Activated naive CD8-positive, alpha-beta T cell treated with anti-CD3 and anti-CD28 coated beads for 36 hours (primary cell): ENCODE measurements around the gene OLFM3. TPM values are rescaled to one million over a fixed set of nuclear protein-coding genes. Genes with fewer than 3 reads are reported as not detected.

ENCODE experiments used
- DNase-seq: peaks from one replicate; pipeline ENCODE4 v3.0.0; 2021
- H3K27ac Mint-ChIP-seq: one replicate; pipeline ENCODE4 v1.8.0; 2022; ENCODE audit warnings: mild to moderate bottlenecking, moderate library complexity, mixed read lengths
- H3K27me3 Mint-ChIP-seq: one replicate; pipeline ENCODE4 v1.8.0; 2022; ENCODE audit warnings: mild to moderate bottlenecking, mixed read lengths
- H3K36me3 Mint-ChIP-seq: one replicate; pipeline ENCODE4 v1.8.0; 2021; ENCODE audit warnings: mild to moderate bottlenecking, mixed read lengths
- H3K4me1 Mint-ChIP-seq: one replicate; pipeline ENCODE4 v1.8.0; 2021; ENCODE audit warnings: mixed read lengths
- H3K4me3 Mint-ChIP-seq: one replicate; pipeline ENCODE4 v1.8.0; 2022; ENCODE audit warnings: mild to moderate bottlenecking, moderate library complexity, mixed read lengths
- H3K9me3 Mint-ChIP-seq: one replicate; pipeline ENCODE4 v1.8.0; 2022; ENCODE audit warnings: mixed read lengths
- total RNA-seq, 2 experiments: library from RNA; stranded (reverse); gene quantifications; one replicate each; pipeline ENCODE4 v1.2.3, GENCODE V29; 2021

The OLFM3 gene
- total RNA-seq, 2 experiments from 2014 or later, result not detected

DNA sequence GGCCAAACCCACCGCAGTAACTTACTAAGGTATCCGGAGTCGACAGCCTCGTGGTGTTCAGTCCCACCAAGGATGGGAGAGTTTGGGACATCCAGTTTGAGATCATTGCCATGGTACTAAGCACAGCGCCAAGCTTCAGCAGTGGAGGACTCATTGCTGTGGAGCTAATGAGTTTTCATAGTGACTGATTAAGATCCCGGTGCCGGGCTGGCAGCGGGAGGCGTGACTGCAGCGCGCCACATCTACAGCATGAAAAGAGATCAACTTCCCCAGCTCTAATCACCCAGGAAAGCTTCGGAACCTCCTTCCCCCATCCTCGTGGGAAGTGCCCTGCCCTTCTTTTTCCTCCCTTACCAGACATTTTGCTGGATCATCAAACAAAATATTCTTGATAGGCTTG lies 149.9 kb downstream of the OLFM3 start:
- Mint-ChIP-seq H3K27ac (no peak overlapping the region), H3K36me3 (no peaks in the 10 kb centered on the region), H3K9me3 (no peaks in the 10 kb centered on the region), H3K4me3 (no peak overlapping the region), H3K27me3 (peaks cover 15% of the 10 kb centered on the region), H3K4me1 (no peaks in the 10 kb centered on the region)
- no peak for DNase-seq

DNA sequence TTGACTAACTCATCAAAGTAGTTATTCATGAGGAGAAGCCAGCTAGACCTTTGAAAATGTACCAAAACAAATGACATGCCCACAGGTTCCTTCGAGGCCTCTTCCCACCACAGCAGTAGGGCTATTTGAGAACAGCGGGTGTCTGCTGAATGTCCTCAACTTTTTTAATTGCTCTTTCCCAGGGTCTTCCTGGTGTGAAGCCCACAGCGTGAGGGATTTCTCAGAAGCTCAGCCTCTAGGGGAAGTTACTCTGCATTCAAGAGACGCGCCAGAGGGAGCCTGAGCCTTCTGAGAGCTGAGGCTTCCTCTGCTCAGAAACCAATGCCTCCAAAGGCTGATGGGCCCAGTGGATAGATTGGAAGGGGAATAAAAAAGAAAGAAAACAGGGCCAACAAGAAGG lies 153.6 kb downstream of the OLFM3 start:
- no peak for DNase-seq
- no peaks in the 10 kb centered on the region for H3K9me3 Mint-ChIP-seq

DNA sequence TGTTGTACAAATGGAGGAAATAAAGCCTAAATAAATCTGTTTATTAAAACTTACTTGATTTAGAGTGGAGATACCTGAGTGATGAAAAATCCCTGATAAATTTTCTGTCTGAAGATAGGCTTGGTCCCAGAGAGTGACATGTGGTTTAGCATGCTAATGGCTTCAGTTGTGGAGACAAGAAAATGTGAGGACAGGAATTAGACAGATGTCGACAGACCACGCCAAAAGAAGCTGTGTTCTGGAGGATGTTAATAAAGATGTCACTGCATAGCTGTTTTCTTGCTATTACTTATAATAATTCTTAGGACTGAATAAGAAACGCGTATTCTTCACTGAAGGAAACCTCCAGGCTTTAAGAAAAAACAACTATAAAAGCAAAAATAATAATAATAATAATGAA lies 154.9 kb downstream of the OLFM3 start:
- peaks cover 10% of the 10 kb centered on the region for H3K27me3 Mint-ChIP-seq
- DNase-seq, result no peak
- no peaks in the 10 kb centered on the region for H3K9me3 Mint-ChIP-seq
- H3K36me3 Mint-ChIP-seq, result no peaks in the 10 kb centered on the region
- H3K4me1 Mint-ChIP-seq, result no peaks in the 10 kb centered on the region
- H3K4me3 Mint-ChIP-seq, result no peak overlapping the region
- no peak overlapping the region for H3K27ac Mint-ChIP-seq

More for the DNA sequence above, 153.6 kb downstream of the OLFM3 start:
- H3K36me3 Mint-ChIP-seq, result no peaks in the 10 kb centered on the region
- H3K4me3 Mint-ChIP-seq, result no peak overlapping the region
- no peaks in the 10 kb centered on the region for H3K4me1 Mint-ChIP-seq
- peaks cover 15% of the 10 kb centered on the region for H3K27me3 Mint-ChIP-seq
- H3K27ac Mint-ChIP-seq, result no peak overlapping the region

DNA sequence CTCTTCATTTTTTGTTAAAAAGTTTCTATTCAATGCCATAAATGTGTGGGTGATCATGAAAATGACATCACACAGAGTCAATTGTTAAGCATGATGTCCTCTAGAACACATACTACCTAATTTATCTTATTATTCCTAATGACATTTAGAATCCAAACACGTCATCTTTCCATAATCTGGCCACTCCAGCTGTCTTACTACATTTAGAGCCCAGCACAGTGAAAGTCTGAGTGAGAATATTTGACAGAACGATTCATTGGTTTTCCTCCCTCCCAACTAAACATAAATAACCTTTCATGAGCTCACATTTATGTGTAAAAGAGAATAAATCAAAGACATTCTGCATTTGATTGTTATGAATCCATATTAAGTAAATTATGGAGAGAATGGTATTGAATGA lies 160.7 kb downstream of the OLFM3 start:
- Mint-ChIP-seq H3K4me3 (no peak overlapping the region), H3K4me1 (no peaks in the 10 kb centered on the region), H3K27ac (no peak overlapping the region), H3K9me3 (no peaks in the 10 kb centered on the region), H3K27me3 (no peaks in the 10 kb centered on the region), H3K36me3 (no peaks in the 10 kb centered on the region)
- no peak for DNase-seq

DNA sequence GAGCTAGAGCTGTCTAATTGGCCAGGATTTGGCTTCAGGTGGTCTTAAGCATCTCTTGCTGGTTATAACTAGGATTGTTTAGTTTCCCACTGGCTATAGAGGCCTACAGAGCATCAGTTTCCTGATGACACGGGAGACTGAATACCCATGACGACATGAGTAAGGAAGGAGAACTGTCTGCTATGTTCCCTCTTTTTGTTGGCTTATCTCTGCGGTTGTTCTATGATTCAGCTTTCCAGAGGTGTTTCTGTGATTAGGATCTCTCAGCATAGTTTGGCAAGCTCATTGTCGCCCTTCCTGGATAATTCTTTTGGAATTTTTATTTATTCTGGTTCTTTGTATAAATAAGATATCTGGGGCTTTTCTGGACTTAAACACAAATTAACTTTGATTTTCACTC lies 163.4 kb downstream of the OLFM3 start:
- Mint-ChIP-seq H3K4me1 (no peaks in the 10 kb centered on the region), H3K36me3 (no peaks in the 10 kb centered on the region), H3K27me3 (no peaks in the 10 kb centered on the region), H3K27ac (no peak overlapping the region), H3K4me3 (no peak overlapping the region), H3K9me3 (no peaks in the 10 kb centered on the region)
- no peak for DNase-seq

DNA sequence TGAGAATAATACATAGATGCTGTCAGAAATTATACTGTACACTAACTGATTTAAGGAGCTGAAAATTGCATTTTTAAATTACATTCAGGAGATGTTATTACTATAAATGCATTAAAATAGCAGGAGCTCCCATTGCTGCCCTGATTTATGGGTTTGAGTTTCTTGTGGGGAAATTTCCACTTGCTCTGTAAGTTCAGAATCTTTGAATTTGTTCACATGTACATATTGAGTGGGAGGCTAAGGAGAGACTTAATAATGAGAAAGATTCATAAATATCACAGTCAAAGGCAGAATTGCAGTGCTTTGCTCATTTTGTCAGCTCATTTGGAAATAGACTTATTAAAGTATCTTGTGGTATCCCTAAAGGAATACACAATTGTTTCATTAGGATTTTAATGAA lies 170.3 kb downstream of the OLFM3 start:
- no peaks in the 10 kb centered on the region for H3K4me1 Mint-ChIP-seq
- H3K27ac Mint-ChIP-seq, result no peak overlapping the region
- no peak for DNase-seq
- no peak overlapping the region for H3K4me3 Mint-ChIP-seq
- no peaks in the 10 kb centered on the region for H3K9me3 Mint-ChIP-seq
- no peaks in the 10 kb centered on the region for H3K36me3 Mint-ChIP-seq
- H3K27me3 Mint-ChIP-seq, result no peaks in the 10 kb centered on the region

DNA sequence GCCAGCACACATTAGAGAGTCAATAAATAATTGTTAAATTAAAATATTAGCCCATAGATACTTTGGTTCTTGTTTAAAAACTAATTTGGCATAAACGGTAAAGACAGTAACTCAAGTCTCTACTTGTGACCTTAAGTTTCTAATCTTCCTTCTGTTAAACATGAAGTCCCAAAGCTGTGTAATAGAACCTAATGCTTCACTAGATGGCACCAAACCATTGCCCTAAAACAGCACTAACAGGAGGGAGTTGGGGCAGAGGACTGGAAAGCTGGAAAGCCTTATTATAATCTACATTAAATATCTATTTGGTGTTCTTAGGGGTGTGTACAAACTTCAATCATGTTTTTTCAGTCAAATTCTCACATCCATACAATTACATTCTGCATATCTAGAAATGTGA lies 176.7 kb downstream of the OLFM3 start:
- no peak for DNase-seq
- H3K9me3 Mint-ChIP-seq, result no peaks in the 10 kb centered on the region
- peaks cover 4% of the 10 kb centered on the region for H3K27me3 Mint-ChIP-seq
- no peaks in the 10 kb centered on the region for H3K36me3 Mint-ChIP-seq
- H3K4me3 Mint-ChIP-seq, result no peak overlapping the region
- H3K4me1 Mint-ChIP-seq, result no peaks in the 10 kb centered on the region
- H3K27ac Mint-ChIP-seq, result no peak overlapping the region

DNA sequence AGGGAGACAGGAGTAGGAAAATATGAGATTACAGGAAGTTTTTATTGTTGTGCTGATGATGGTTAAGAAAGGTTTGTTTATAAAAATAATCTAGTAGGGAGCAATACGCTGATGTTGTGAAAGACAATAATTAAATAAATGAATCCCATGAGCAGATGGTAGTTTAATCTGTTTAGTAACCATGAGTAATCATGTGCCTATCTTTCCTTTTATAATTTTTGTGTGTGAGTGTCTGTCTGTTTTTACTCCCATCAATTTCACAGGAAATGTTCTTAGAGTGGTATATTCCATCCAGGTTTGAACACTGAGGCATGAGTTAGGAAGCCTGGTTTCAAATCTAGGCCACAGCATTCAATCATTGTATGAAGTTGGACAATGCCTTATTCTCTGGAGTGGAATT lies 180.5 kb downstream of the OLFM3 start:
- H3K4me3 Mint-ChIP-seq, result no peak overlapping the region
- H3K9me3 Mint-ChIP-seq, result no peaks in the 10 kb centered on the region
- H3K27ac Mint-ChIP-seq, result no peak overlapping the region
- no peak for DNase-seq
- H3K27me3 Mint-ChIP-seq, result peaks cover 4% of the 10 kb centered on the region
- H3K36me3 Mint-ChIP-seq, result no peaks in the 10 kb centered on the region
- H3K4me1 Mint-ChIP-seq, result no peaks in the 10 kb centered on the region

DNA sequence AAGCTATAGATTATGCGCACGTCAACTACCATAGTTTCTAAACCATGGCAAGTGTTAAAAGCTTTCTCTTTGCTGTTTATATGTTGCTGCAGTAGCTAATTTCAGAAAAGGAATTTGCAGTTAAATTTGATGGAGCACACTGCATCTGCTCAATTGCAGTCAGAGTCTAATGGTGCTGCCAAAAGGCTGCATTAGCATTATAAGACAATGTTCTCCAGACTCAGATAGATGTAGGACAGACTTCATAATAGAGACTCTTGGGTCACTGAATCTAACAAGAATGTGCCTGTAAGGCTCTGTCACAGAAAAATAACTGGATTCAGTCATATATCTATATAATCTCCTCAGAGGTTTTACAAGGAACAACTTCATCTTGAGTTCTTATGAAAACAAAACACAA lies 198.3 kb downstream of the OLFM3 start:
- Mint-ChIP-seq H3K27ac (no peak overlapping the region), H3K36me3 (no peaks in the 10 kb centered on the region), H3K9me3 (no peaks in the 10 kb centered on the region), H3K4me3 (no peak overlapping the region), H3K27me3 (no peaks in the 10 kb centered on the region), H3K4me1 (no peaks in the 10 kb centered on the region)
- no peak for DNase-seq

DNA sequence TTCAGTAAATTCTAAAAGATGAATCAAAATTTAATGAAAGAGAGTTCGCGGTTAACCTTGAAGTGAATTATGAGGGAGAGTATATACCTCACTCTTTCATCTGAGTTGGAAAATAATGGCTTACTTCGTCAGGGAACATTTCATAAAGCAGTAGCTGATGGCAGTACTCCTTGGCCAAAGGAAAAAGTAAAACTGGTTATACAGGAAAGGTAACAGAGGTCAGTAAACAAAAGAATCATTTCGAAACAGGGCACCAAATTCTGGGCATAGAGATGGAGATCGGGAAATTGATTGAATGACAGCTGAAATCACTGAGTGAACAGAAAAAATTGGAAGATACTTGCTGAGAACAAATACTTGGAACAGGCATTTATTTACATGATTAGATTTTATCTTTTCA lies 199.0 kb downstream of the OLFM3 start:
- no peaks in the 10 kb centered on the region for H3K27me3 Mint-ChIP-seq

DNA sequence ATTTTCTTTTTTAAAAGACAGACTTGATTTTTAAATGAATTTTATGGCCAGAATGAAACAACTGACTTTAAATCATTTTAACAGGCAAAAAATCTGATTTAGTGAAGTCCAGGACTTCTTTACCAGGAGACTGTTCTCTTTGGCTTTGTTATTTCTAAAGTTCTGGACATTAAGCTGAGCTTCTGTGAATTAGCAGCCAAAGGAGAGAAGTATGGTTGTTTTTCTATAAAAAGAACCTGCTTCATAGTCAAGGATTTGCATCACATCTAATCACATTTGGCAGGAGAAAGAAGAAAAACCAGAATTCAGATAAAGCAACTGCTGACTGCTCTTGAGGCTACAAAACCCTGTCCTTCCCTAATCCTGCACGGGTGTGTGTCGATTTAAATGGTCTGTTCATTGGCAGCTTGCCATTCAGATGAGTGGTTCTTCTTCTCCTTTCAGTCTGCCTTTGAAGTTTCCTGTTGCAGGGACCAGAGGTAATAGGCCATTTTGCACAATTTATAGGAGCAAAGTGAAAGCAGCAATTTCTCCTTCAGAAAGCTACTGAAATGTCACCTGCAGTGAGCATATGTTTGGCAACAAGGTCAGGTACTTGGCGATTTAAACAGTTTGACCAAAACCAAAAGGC lies 215.4 kb downstream of the OLFM3 start:
- Mint-ChIP-seq H3K36me3 (no peaks in the 10 kb centered on the region), H3K4me1 (no peaks in the 10 kb centered on the region), H3K9me3 (no peaks in the 10 kb centered on the region), H3K4me3 (no peak overlapping the region), H3K27ac (no peak overlapping the region), H3K27me3 (no peaks in the 10 kb centered on the region)
- no peak for DNase-seq

More for the DNA sequence above, 199.0 kb downstream of the OLFM3 start:
- no peaks in the 10 kb centered on the region for H3K36me3 Mint-ChIP-seq
- H3K4me1 Mint-ChIP-seq, result no peaks in the 10 kb centered on the region
- H3K4me3 Mint-ChIP-seq, result no peak overlapping the region
- H3K9me3 Mint-ChIP-seq, result no peaks in the 10 kb centered on the region
- H3K27ac Mint-ChIP-seq, result no peak overlapping the region
- DNase-seq, result no peak

DNA sequence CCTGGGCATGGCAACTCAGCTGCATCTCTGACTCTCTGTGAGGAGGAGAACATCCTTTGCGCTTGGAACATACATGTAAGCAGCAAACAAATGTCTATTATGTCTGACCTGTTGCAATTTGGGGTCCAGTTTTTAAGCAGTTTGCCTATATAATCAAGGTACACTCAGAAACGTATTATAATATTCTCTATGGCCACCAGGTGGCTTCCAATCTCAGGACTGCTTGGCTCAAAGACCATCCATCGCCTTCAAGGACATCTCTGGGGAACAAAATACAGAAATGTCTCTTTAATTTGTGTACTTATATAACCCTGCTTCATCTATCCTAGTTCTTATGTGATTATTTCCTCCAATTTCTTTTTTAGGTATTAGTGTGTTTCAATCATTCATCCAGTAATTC lies 227.2 kb downstream of the OLFM3 start:
- no peak for DNase-seq
- Mint-ChIP-seq H3K27ac (no peak overlapping the region), H3K9me3 (no peaks in the 10 kb centered on the region), H3K4me1 (no peaks in the 10 kb centered on the region), H3K27me3 (peaks cover 13% of the 10 kb centered on the region), H3K36me3 (no peaks in the 10 kb centered on the region), H3K4me3 (no peak overlapping the region)

DNA sequence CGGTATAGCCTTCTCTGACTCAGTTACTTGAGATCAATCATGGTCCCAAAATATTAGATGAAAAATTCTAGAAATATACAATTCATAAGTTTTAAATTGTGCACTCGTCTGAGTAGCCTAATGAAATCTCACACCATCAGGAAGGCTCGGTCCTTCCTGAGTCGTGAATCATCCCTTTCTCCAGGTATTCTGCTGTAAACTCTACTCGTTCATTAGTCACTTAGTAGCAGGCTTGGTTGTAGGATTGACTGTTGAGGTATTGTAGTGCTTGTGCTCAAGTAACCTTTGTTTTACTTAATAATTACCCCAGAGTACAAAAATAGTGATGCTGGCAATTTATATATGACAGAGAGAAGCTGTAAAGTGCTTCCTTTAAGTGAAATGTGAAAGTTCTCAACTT lies 238.7 kb downstream of the OLFM3 start:
- no peak overlapping the region for H3K27ac Mint-ChIP-seq
- no peak overlapping the region for H3K4me3 Mint-ChIP-seq
- no peaks in the 10 kb centered on the region for H3K4me1 Mint-ChIP-seq
- no peaks in the 10 kb centered on the region for H3K36me3 Mint-ChIP-seq
- no peak for DNase-seq
- no peaks in the 10 kb centered on the region for H3K9me3 Mint-ChIP-seq
- H3K27me3 Mint-ChIP-seq, result no peaks in the 10 kb centered on the region

DNA sequence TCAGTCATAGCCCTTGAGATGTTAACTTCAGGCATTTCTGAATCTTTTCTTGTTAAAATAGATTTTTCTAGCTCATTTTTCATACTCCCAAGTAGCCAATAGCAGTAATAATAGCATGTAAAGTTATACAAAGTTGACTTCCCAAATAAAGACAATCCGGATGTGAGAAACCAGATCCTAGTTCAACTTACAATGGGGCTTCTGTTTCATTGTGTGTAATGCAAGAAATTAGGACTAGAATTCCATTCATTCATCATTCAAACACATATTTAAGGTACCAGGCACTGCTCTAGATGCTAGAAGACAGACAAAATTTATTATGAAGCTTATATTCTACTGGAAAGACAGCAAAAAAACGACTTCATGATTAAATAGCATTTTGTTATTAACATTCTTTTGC lies 240.3 kb downstream of the OLFM3 start:
- no peaks in the 10 kb centered on the region for H3K36me3 Mint-ChIP-seq
- H3K27me3 Mint-ChIP-seq, result no peaks in the 10 kb centered on the region
- H3K9me3 Mint-ChIP-seq, result no peaks in the 10 kb centered on the region
- H3K4me1 Mint-ChIP-seq, result no peaks in the 10 kb centered on the region
- H3K27ac Mint-ChIP-seq, result no peak overlapping the region
- no peak overlapping the region for H3K4me3 Mint-ChIP-seq
- DNase-seq, result no peak
